Endometrial microvascular endothelial cells (primary cell): ENCODE data around the gene TRAF2. TPM values are rescaled to one million over a fixed set of nuclear protein-coding genes. Genes with fewer than 3 reads are reported as not detected.

ENCODE experiments used
- in situ Hi-C: cut with HindIII; loops from 2 replicates; pipeline ENCODE4 v1.10.0; 2017; ENCODE audit warnings: low sequenced_read_pairs, low pct_unique_long_range_greater_than_20kb; ENCODE audit errors: inconsistent ontology term
- total RNA-seq: library from RNA; depleted of rRNA; stranded (reverse); fragments of >200 nt; gene quantifications from one replicate; pipeline ENCODE4 v1.2.3, GENCODE V29; 2015; ENCODE audit errors: inconsistent ontology term

The TRAF2 gene
- total RNA-seq, 1 donor from 2014 or later: 16.7 TPM

- in situ Hi-C loops: no loop called here
Measured at GRCh38 chr9:136902259-136902821, 16.0 kb downstream of the TRAF2 start.

GRCh38 chr9:136903041-136903554 is 16.8 kb downstream of the TRAF2 start:
- in situ Hi-C loops: no loop called here

GRCh38 chr9:136906266-136906665 is 19.9 kb downstream of the TRAF2 start:
- in situ Hi-C loops: no loop called here

GRCh38 chr9:136907011-136907914 is 20.9 kb downstream of the TRAF2 start:
- in situ Hi-C loops: no loop called here

- in situ Hi-C loops: no loop called here
Measured at GRCh38 chr9:136910197-136910900, 24.0 kb downstream of the TRAF2 start.

- in situ Hi-C loops: no loop called here
Measured at GRCh38 chr9:136910901-136911245, 24.6 kb downstream of the TRAF2 start.

- in situ Hi-C loops: no loop called here
Measured at GRCh38 chr9:136913701-136914438, 27.6 kb downstream of the TRAF2 start.

GRCh38 chr9:136915632-136916329 is 29.5 kb downstream of the TRAF2 start:
- in situ Hi-C loops: no loop called here

GRCh38 chr9:136916330-136917184 is 30.2 kb downstream of the TRAF2 start:
- in situ Hi-C loops: no loop called here

- in situ Hi-C loops: no loop called here
Measured at GRCh38 chr9:136917902-136918301, 31.6 kb downstream of the TRAF2 start.

GRCh38 chr9:136920069-136920468 is 33.8 kb downstream of the TRAF2 start:
- in situ Hi-C loops: no loop called here

GRCh38 chr9:136920734-136921231 is 34.5 kb downstream of the TRAF2 start:
- in situ Hi-C loops: no loop called here

GRCh38 chr9:136921307-136921706 is 35.0 kb downstream of the TRAF2 start:
- in situ Hi-C loops: no loop called here

- in situ Hi-C loops: no loop called here
Measured at GRCh38 chr9:136921718-136922117, 35.4 kb downstream of the TRAF2 start.

- in situ Hi-C loops: no loop called here
Measured at GRCh38 chr9:136922540-136922939, 36.2 kb downstream of the TRAF2 start.

- in situ Hi-C loops: no loop called here
Measured at GRCh38 chr9:136923881-136924280, 37.6 kb downstream of the TRAF2 start.

- in situ Hi-C loops: loop anchor here (25.0 kb wide), 1 partner anchor 237 kb away; the partner anchor contains the start of genes LRRC26 and TMEM210
Measured at GRCh38 chr9:136925414-136926153, 39.3 kb downstream of the TRAF2 start.
